Measurements from ENCODE around the gene ADSL.
A peak's percentile ranks its signal among the peaks of the same experiment; 100 is the strongest.

ADSL gene

GRCh38 chr22:40406063-40406890 is 60.0 kb downstream of the ADSL start:
- no peak for DNase-seq

- no peak for DNase-seq
These were observed 60.9 kb downstream of the ADSL start for GRCh38 chr22:40407021-40407761.

GRCh38 chr22:40407831-40408717 is 61.8 kb downstream of the ADSL start:
- no peak for DNase-seq

GRCh38 chr22:40408718-40409612 is 62.7 kb downstream of the ADSL start:
- no peak for DNase-seq

GRCh38 chr22:40409613-40410113 is 63.4 kb downstream of the ADSL start:
- DNase-seq = no peak

GRCh38 chr22:40410272-40410671 is 64.0 kb downstream of the ADSL start:
- no peak for DNase-seq

- DNase-seq = no peak
These were observed 64.6 kb downstream of the ADSL start for GRCh38 chr22:40410731-40411505.

GRCh38 chr22:40411506-40411861 is 65.2 kb downstream of the ADSL start:
- DNase-seq = no peak

- DNase-seq = no peak
These were observed 66.1 kb downstream of the ADSL start for GRCh38 chr22:40412441-40412840.

- DNase-seq = no peak
These were observed 67.6 kb downstream of the ADSL start for GRCh38 chr22:40413873-40414272.

- no peak for DNase-seq
These were observed 68.0 kb downstream of the ADSL start for GRCh38 chr22:40414311-40414710.

GRCh38 chr22:40414838-40415505 is 68.7 kb downstream of the ADSL start:
- peak; percentile 13 for DNase-seq

GRCh38 chr22:40415531-40416266 is 69.4 kb downstream of the ADSL start:
- DNase-seq = no peak

GRCh38 chr22:40416267-40416570 is 69.9 kb downstream of the ADSL start:
- DNase-seq = no peak

- DNase-seq = no peak
These were observed 70.3 kb downstream of the ADSL start for GRCh38 chr22:40416636-40417035.

- no peak for DNase-seq
These were observed 70.7 kb downstream of the ADSL start for GRCh38 chr22:40417041-40417440.

GRCh38 chr22:40417881-40418280 is 71.6 kb downstream of the ADSL start:
- DNase-seq = no peak

GRCh38 chr22:40418366-40419201 is 72.3 kb downstream of the ADSL start:
- no peak for DNase-seq

GRCh38 chr22:40419718-40420117 is 73.4 kb downstream of the ADSL start:
- DNase-seq = no peak
